ENCODE results near the gene NOVA2. TPM values are rescaled to one million over a fixed set of nuclear protein-coding genes. Genes with fewer than 3 reads are reported as not detected.

NOVA2 gene
- total and polyA plus RNA-seq, 2 donors (not counting 1 experiment from before 2014, with no cell fraction given), result not detected

DNA sequence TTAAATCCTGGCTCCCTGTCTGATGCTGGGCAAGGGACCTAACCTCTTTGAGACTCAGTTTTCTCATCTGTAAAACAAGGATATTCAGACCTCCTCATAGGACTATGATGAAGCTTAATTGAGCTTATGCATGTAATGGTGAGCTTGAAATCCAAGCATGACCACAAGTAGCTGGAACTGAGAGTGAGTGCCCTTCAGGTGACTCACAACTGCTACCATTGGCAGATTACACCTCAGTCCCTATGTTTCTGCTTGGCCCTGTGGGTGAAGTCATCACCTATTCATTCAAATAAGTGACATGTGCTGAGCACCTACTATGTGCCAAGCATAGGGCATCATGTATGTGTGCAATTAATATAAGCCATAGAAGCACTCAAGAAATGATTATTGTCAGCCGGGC lies 25.7 kb downstream of the NOVA2 start:
- Mint-ChIP-seq H3K27me3 (peaks cover 32% of the 10 kb centered on the region), H3K4me1 (peaks cover 2% of the 10 kb centered on the region), H3K9me3 (ENCODE audit: insufficient read depth) (no peaks in the 10 kb centered on the region), H3K4me3 (no peak overlapping the region), H3K27ac (no peak overlapping the region)
- Histone ChIP-seq H2AFZ (ENCODE audit: insufficient read depth, low read depth, low read length, poor library complexity, severe bottlenecking) (no peak overlapping the region), H3K27me3 (replicated peaks in 1 of 4; ENCODE audit: control extremely low read depth in 1 of 4, control insufficient read depth in 3 of 4, insufficient read depth in 4 of 4, low read length in 3 of 4) (peaks cover 0 to 15% (median 2%) of the 10 kb centered on the region in 4 experiments), H3K4me2 (replicated peaks; ENCODE audit: low read depth, low read length, poor library complexity, severe bottlenecking) (no peak overlapping the region), H4K20me1 (ENCODE audit: control insufficient read depth, insufficient read depth, low read length, poor library complexity, severe bottlenecking) (no peaks in the 10 kb centered on the region), H3K9me3 (ENCODE audit: control extremely low read depth in 1 of 3, control insufficient read depth in 2 of 3, insufficient read depth in 1 of 3, low read length in 2 of 3) (peaks cover 0 to 6% (median 0%) of the 10 kb centered on the region in 3 donors), H3K9ac (ENCODE audit: low read length) (no peak overlapping the region), H3K4me1 (ENCODE audit: control insufficient read depth in 2 of 2, insufficient read depth in 2 of 2, low read length in 2 of 2) (peaks cover 2 to 6% of the 10 kb centered on the region in 2 donors), H3K79me2 (ENCODE audit: control insufficient read depth, insufficient read depth, low read length) (no peaks in the 10 kb centered on the region), H3K36me3 (replicated peaks in 1 of 2; ENCODE audit: control extremely low read depth in 1 of 2, control insufficient read depth in 1 of 2, extremely low read depth in 1 of 2, insufficient read depth in 2 of 2, low read length in 1 of 2) (no peaks in the 10 kb centered on the region), H3K27ac (ENCODE audit: low read length in 2 of 2) (no peak overlapping the region), H3K4me3 (ENCODE audit: control extremely low read depth in 1 of 5, extremely low read depth in 1 of 5, insufficient read depth in 1 of 5, low read depth in 2 of 5, low read length in 4 of 5) (no peak overlapping the region)
- no peak for TF ChIP-seq EZH2 (IDR thresholded peaks at IDR 0.05; ENCODE audit: borderline replicate concordance, insufficient read depth, low read depth, low read length, poor library complexity, severe bottlenecking)
- TF ChIP-seq, protein P1, sequence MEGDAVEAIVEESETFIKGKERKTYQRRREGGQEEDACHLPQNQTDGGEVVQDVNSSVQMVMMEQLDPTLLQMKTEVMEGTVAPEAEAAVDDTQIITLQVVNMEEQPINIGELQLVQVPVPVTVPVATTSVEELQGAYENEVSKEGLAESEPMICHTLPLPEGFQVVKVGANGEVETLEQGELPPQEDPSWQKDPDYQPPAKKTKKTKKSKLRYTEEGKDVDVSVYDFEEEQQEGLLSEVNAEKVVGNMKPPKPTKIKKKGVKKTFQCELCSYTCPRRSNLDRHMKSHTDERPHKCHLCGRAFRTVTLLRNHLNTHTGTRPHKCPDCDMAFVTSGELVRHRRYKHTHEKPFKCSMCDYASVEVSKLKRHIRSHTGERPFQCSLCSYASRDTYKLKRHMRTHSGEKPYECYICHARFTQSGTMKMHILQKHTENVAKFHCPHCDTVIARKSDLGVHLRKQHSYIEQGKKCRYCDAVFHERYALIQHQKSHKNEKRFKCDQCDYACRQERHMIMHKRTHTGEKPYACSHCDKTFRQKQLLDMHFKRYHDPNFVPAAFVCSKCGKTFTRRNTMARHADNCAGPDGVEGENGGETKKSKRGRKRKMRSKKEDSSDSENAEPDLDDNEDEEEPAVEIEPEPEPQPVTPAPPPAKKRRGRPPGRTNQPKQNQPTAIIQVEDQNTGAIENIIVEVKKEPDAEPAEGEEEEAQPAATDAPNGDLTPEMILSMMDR (IDR thresholded peaks at IDR 0.05), result no peak
- CTCF ChIA-PET, result no interaction called here
- intact Hi-C loops (cut with micrococcal nuclease), result no loop called here
- no peak for ATAC-seq (ENCODE audit: low read depth)
- no peak for DNase-seq
- POLR2A ChIA-PET, result no interaction called here
- WGBS (ENCODE audit: insufficient coverage), result 100% methylated on average over 1 of the region's 1 CpG

- no peak overlapping the region for H3K4me3 ChIP-seq (ENCODE audit: control extremely low read depth in 1 of 5, extremely low read depth in 1 of 5, insufficient read depth in 1 of 5, low read depth in 2 of 5, low read length in 4 of 5)
- CTCF ChIA-PET, result no interaction called here
- ATAC-seq (ENCODE audit: low read depth) (no peak), DNase-seq (no peak)
- intact Hi-C loops (cut with micrococcal nuclease), result no loop called here
- H3K9me3 Mint-ChIP-seq (ENCODE audit: insufficient read depth), result no peaks in the 10 kb centered on the region
- H2AFZ ChIP-seq (ENCODE audit: insufficient read depth, low read depth, low read length, poor library complexity, severe bottlenecking), result no peak overlapping the region
- no peak overlapping the region for H3K4me2 ChIP-seq (replicated peaks; ENCODE audit: low read depth, low read length, poor library complexity, severe bottlenecking)
- H3K4me1 ChIP-seq (ENCODE audit: control insufficient read depth in 2 of 2, insufficient read depth in 2 of 2, low read length in 2 of 2), result no peaks in the 10 kb centered on the region
- H3K4me3 Mint-ChIP-seq, result no peak overlapping the region
- H3K9me3 ChIP-seq (ENCODE audit: control extremely low read depth in 1 of 3, control insufficient read depth in 2 of 3, insufficient read depth in 1 of 3, low read length in 2 of 3), result peaks cover 0 to 14% (median 0%) of the 10 kb centered on the region in 3 donors
- no peak overlapping the region for H3K9ac ChIP-seq (ENCODE audit: low read length)
- TF ChIP-seq EZH2 (IDR thresholded peaks at IDR 0.05; ENCODE audit: borderline replicate concordance, insufficient read depth, low read depth, low read length, poor library complexity, severe bottlenecking), result no peak
- H3K36me3 ChIP-seq (replicated peaks in 1 of 2; ENCODE audit: control extremely low read depth in 1 of 2, control insufficient read depth in 1 of 2, extremely low read depth in 1 of 2, insufficient read depth in 2 of 2, low read length in 1 of 2), result no peaks in the 10 kb centered on the region
- H4K20me1 ChIP-seq (ENCODE audit: control insufficient read depth, insufficient read depth, low read length, poor library complexity, severe bottlenecking), result no peaks in the 10 kb centered on the region
- no peaks in the 10 kb centered on the region for H3K79me2 ChIP-seq (ENCODE audit: control insufficient read depth, insufficient read depth, low read length)
- no peak overlapping the region for H3K27ac Mint-ChIP-seq
- POLR2A ChIA-PET, result no interaction called here
- H3K27me3 ChIP-seq (replicated peaks in 1 of 4; ENCODE audit: control extremely low read depth in 1 of 4, control insufficient read depth in 3 of 4, insufficient read depth in 4 of 4, low read length in 3 of 4), result peaks cover 0 to 31% (median 3%) of the 10 kb centered on the region in 4 experiments
- WGBS (ENCODE audit: insufficient coverage), result 57% methylated on average over 32 of the region's 32 CpGs
- H3K4me1 Mint-ChIP-seq, result no peaks in the 10 kb centered on the region
- H3K27ac ChIP-seq (ENCODE audit: low read length in 2 of 2), result no peak overlapping the region
- H3K27me3 Mint-ChIP-seq, result peaks cover 58% of the 10 kb centered on the region
These were observed 33.2 kb downstream of the NOVA2 start for GRCh38 chr19:45940515-45940805.

Data from B cell (primary cell).